Neural cell (in vitro differentiated cells): ENCODE data around the gene PLBD1. TPM values are rescaled to one million over a fixed set of nuclear protein-coding genes. Genes with fewer than 3 reads are reported as not detected.

Source experiments
- H2AFZ ChIP-seq: fragments of 200-600, 300-800 bp; sonication (generic), shearing (Covaris generic); 2 replicates; pipeline ENCODE4 v1.6.0; 2014; ENCODE audit warnings: low read depth, mild to moderate bottlenecking, antibody characterized with exemption, low read length, moderate library complexity
- H3F3A ChIP-seq: fragments of 200-600 bp; shearing (Covaris generic); 2 replicates; pipeline ENCODE4 v1.6.1; 2016; ENCODE audit warnings: mild to moderate bottlenecking, moderate library complexity, mixed read lengths, antibody characterized with exemption, low read length; ENCODE audit not compliant: insufficient read depth, poor library complexity, severe bottlenecking
- H3K27ac ChIP-seq: fragments of 200-600, 300-800 bp; sonication (generic), shearing (Covaris generic); 2 replicates; pipeline ENCODE4 v1.5.1; 2014; ENCODE audit warnings: mild to moderate bottlenecking, low read length, moderate library complexity
- H3K27me3 ChIP-seq: fragments of 300-800, 200-600 bp; sonication (generic), shearing (Covaris generic); 2 replicates; pipeline ENCODE4 v1.6.0; 2014; ENCODE audit warnings: mild to moderate bottlenecking, low read depth, low read length, moderate library complexity; ENCODE audit not compliant: insufficient read depth
- H3K36me3 ChIP-seq: fragments of 300-800, 200-600 bp; sonication (generic), shearing (Covaris generic); 2 replicates; pipeline ENCODE4 v1.5.1; 2014; ENCODE audit warnings: mild to moderate bottlenecking, antibody characterized with exemption, low read length, moderate library complexity; ENCODE audit not compliant: insufficient read depth
- H3K4me2 ChIP-seq: fragments of 300-800, 200-600 bp; sonication (generic), shearing (Covaris generic); 2 replicates; pipeline ENCODE4 v1.6.0; 2014; ENCODE audit warnings: mild to moderate bottlenecking, low read length
- H3K4me3 ChIP-seq: fragments of 300-800, 200-600 bp; sonication (generic), shearing (Covaris generic); 2 replicates; pipeline ENCODE4 v1.5.1; 2014; ENCODE audit warnings: mild to moderate bottlenecking, low read length, moderate library complexity
- H3K79me2 ChIP-seq: fragments of 200-600 bp; shearing (Covaris generic); replicated peaks from 2 replicates; pipeline ENCODE4 v1.6.0; 2014; ENCODE audit warnings: mild to moderate bottlenecking, low read length, moderate library complexity; ENCODE audit not compliant: insufficient read depth
- H3K9ac ChIP-seq: fragments of 300-800, 200-600 bp; sonication (generic), shearing (Covaris generic); 2 replicates; pipeline ENCODE4 v1.6.1; 2016; ENCODE audit warnings: mild to moderate bottlenecking, low read length, mixed read lengths
- H3K9me2 ChIP-seq: fragments of 200-600 bp; shearing (Covaris generic); 2 replicates; pipeline ENCODE4 v1.6.1; 2016; ENCODE audit warnings: mild to moderate bottlenecking, low read length, mixed read lengths; ENCODE audit not compliant: insufficient read depth
- H3K9me3 ChIP-seq: fragments of 200-600, 300-800 bp; sonication (generic), shearing (Covaris generic); 2 replicates; pipeline ENCODE4 v1.6.1; 2016; ENCODE audit warnings: mild to moderate bottlenecking, mixed run types, low read length, moderate library complexity, mixed read lengths
- H4K20me1 ChIP-seq: fragments of 200-600 bp; shearing (Covaris generic); 2 replicates; pipeline ENCODE4 v1.6.1; 2016; ENCODE audit warnings: mild to moderate bottlenecking, mixed run types; ENCODE audit not compliant: insufficient read depth
- CTCF ChIP-seq: fragments of 450-650 bp; IDR thresholded peaks from 2 replicates; pipeline ENCODE4 v1.5.1; 2014; ENCODE audit warnings: antibody characterized with exemption, mild to moderate bottlenecking, moderate library complexity; ENCODE audit not compliant: poor library complexity, severe bottlenecking
- EP300 ChIP-seq: fragments of 450-650 bp; conservative IDR thresholded peaks from 2 replicates; pipeline ENCODE4 v1.6.1; 2014; ENCODE audit warnings: antibody characterized with exemption, mild to moderate bottlenecking, moderate library complexity; ENCODE audit not compliant: poor library complexity, severe bottlenecking
- EZH2 ChIP-seq: fragments of 200-600, 300-800 bp; shearing (Covaris generic), sonication (generic); IDR thresholded peaks from 2 replicates; pipeline ENCODE4 v1.6.1; 2014; ENCODE audit warnings: antibody characterized with exemption, low read length, borderline replicate concordance, mild to moderate bottlenecking; ENCODE audit not compliant: insufficient read depth, poor library complexity, severe bottlenecking
- MXI1 ChIP-seq: fragments of 450-650 bp; conservative IDR thresholded peaks from 2 replicates; pipeline ENCODE4 v1.6.1; 2014; ENCODE audit warnings: antibody characterized with exemption, mild to moderate bottlenecking; ENCODE audit not compliant: poor library complexity, severe bottlenecking
- POLR2AphosphoS5 ChIP-seq: IDR thresholded peaks from 2 replicates; pipeline ENCODE4 v1.6.1; 2012
- RAD21 ChIP-seq: fragments of 450-650 bp; conservative IDR thresholded peaks from 2 replicates; pipeline ENCODE4 v1.6.1; 2014; ENCODE audit warnings: antibody characterized with exemption, mild to moderate bottlenecking, moderate library complexity
- REST ChIP-seq: IDR thresholded peaks from 2 replicates; pipeline ENCODE4 v1.6.1; 2012; ENCODE audit warnings: borderline replicate concordance
- SMC3 ChIP-seq: fragments of 450-650 bp; conservative IDR thresholded peaks from 2 replicates; pipeline ENCODE4 v1.6.1; 2014; ENCODE audit warnings: antibody characterized with exemption, mild to moderate bottlenecking, moderate library complexity; ENCODE audit not compliant: poor library complexity
- TAF1 ChIP-seq: IDR thresholded peaks from 2 replicates; pipeline ENCODE4 v1.6.1; 2012; ENCODE audit warnings: low read depth
- polyA plus RNA-seq: library from polyadenylated mRNA; depleted of rRNA; stranded (reverse); fragments of >200 nt; gene quantifications from 2 replicates; pipeline ENCODE4 v1.2.3, GENCODE V29; 2014

Gene PLBD1
- polyA plus RNA-seq, 1 donor from 2014 or later = not detected

- Histone ChIP-seq H3K79me2 (no peaks in the 10 kb centered on the region), H3K9me3 (no peaks in the 10 kb centered on the region), H3K9me2 (no peaks in the 10 kb centered on the region), H3K36me3 (no peaks in the 10 kb centered on the region), H3K9ac (no peak overlapping the region), H3K4me2 (no peak overlapping the region), H3K27me3 (no peaks in the 10 kb centered on the region), H3F3A (no peaks in the 10 kb centered on the region), H3K4me3 (no peak overlapping the region), H2AFZ (no peak overlapping the region), H3K27ac (no peak overlapping the region), H4K20me1 (no peaks in the 10 kb centered on the region)
- TF ChIP-seq SMC3 (no peak), MXI1 (no peak), CTCF (no peak), REST (no peak), TAF1 (no peak), RAD21 (no peak), EZH2 (no peak), EP300 (no peak), POLR2AphosphoS5 (no peak)
Observed at GRCh38 chr12:14548609-14549008, 19.1 kb downstream of the PLBD1 start.

- H3K9me3 ChIP-seq = no peaks in the 10 kb centered on the region
- H3K79me2 ChIP-seq = no peaks in the 10 kb centered on the region
- no peak overlapping the region for H3K27ac ChIP-seq
- TF ChIP-seq EZH2 (no peak), REST (no peak)
- H3K27me3 ChIP-seq = no peaks in the 10 kb centered on the region
- H3K4me3 ChIP-seq = no peak overlapping the region
- no peak overlapping the region for H3K4me2 ChIP-seq
- H4K20me1 ChIP-seq = no peaks in the 10 kb centered on the region
- H3K36me3 ChIP-seq = no peaks in the 10 kb centered on the region
- H3K9me2 ChIP-seq = no peaks in the 10 kb centered on the region
- H3K9ac ChIP-seq = no peak overlapping the region
- H2AFZ ChIP-seq = no peak overlapping the region
- no peaks in the 10 kb centered on the region for H3F3A ChIP-seq
Observed at GRCh38 chr12:14547571-14547970, 20.1 kb downstream of the PLBD1 start.
